Lung (tissue), 12 donors: ENCODE data around the gene PTN. TPM values are rescaled to one million over a fixed set of nuclear protein-coding genes. Genes with fewer than 3 reads are reported as not detected.

ENCODE experiments used
- ATAC-seq: fragments of 200-7000 bp; cut with Tn5 transposase; one replicate; pipeline ENCODE4 v1.9.1; 2020; ENCODE audit warnings: moderate number of reproducible peaks; ENCODE audit not compliant: insufficient read depth, low FRiP score
- DNase-seq, 3 donors: peaks; one replicate each; pipeline ENCODE4 v3.0.0-alpha.2; 2013 to 2017
- H3K27ac ChIP-seq, 2 donors: one replicate each; pipeline ENCODE4 v1.5.1; 2013; ENCODE audit warnings: mild to moderate bottlenecking in 2 of 2, moderate library complexity in 2 of 2, control low read depth in 1 of 2, inconsistent platforms in 1 of 2, low read depth in 1 of 2, low read length in 1 of 2
- H3K27me3 ChIP-seq, 3 donors: one replicate each; pipeline ENCODE4 v1.5.1; 2013; ENCODE audit warnings: low read length in 2 of 3; ENCODE audit not compliant: control insufficient read depth in 3 of 3, insufficient read depth in 3 of 3
- H3K36me3 ChIP-seq, 4 donors: one replicate each; pipeline ENCODE4 v1.5.1; 2013; ENCODE audit warnings: low read length in 4 of 4, mild to moderate bottlenecking in 1 of 4, moderate library complexity in 1 of 4; ENCODE audit not compliant: control insufficient read depth in 4 of 4, insufficient read depth in 4 of 4
- H3K4me1 ChIP-seq, 5 donors: one replicate each; pipeline ENCODE4 v1.5.1; 2013; ENCODE audit warnings: low read length in 5 of 5, mild to moderate bottlenecking in 2 of 5, moderate library complexity in 1 of 5; ENCODE audit not compliant: control insufficient read depth in 5 of 5, insufficient read depth in 5 of 5
- H3K4me3 ChIP-seq: one replicate; pipeline ENCODE4 v1.5.1; 2013; ENCODE audit warnings: mild to moderate bottlenecking, control low read depth, moderate library complexity
- H3K9ac ChIP-seq, 2 donors: one replicate each; pipeline ENCODE4 v1.5.1; 2013; ENCODE audit warnings: low read length in 2 of 2, control low read depth in 1 of 2; ENCODE audit not compliant: insufficient read depth in 1 of 2
- H3K9me3 ChIP-seq, 4 donors: one replicate each; pipeline ENCODE4 v1.5.1; 2013; ENCODE audit warnings: low read length in 3 of 4, mild to moderate bottlenecking in 1 of 4, moderate library complexity in 1 of 4; ENCODE audit not compliant: control insufficient read depth in 4 of 4, insufficient read depth in 3 of 4
- WGBS, 2 donors: extraction: QIAGEN DNeasy Blood & Tissue Kit; methylation state at CpG; one replicate each; pipeline ENCODE4 v1.1.7; 2013; 5-methylcytosine and 5-hydroxymethylcytosine counted together
- polyA plus RNA-seq, 2 donors: library from polyadenylated mRNA; stranded (reverse); fragments of 200-250 nt; gene quantifications; one replicate each; pipeline ENCODE4 v1.2.1, GENCODE V29; 2013
- total RNA-seq, 2 donors: library from RNA; depleted of rRNA in 1 of 2; stranded (reverse); fragments of >200 nt in 1 of 2; gene quantifications; one replicate each; pipeline ENCODE4 v1.2.1, GENCODE V29; 2014 to 2021
- TF ChIP-seq, protein P1 (sequence below): IDR thresholded peaks from 2 replicates; pipeline ENCODE4 v1.5.1; 2012; ENCODE audit warnings: mild to moderate bottlenecking; ENCODE audit errors: control extremely low read depth, extremely low read depth
- donor health status: control.
- donor health status: control.
- donor health status: Bipolar disorder and iron deficiency.
- donor health status: healthy.
- donor health status: DM: yes; HTN: yes; CAD: no.

Gene PTN
- total and polyA plus RNA-seq, 4 donors, result 0.77 to 43.1 (median 2.6) TPM

DNA sequence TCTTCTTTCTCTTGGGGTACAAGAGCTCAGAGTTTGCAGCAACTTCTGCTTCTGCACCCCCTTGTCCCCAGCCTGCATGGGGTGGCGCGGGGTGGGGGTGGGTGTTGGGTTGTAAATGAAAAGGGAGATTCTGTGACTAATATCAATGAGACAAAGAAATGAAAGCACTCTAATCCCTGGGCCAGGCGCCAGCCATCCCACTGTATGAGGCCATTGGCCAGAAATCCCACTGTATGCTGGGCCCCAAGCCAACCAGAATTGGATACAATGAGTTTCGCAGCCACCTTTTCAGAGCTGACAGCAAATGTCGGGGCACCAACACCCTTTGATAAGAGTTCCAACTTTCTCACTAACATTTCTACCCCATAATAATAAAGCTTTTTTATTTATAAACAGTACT is 10.9 kb upstream of the PTN start:
- ATAC-seq, result no peak
- Histone ChIP-seq H3K4me1 (peaks cover 0 to 21% (median 0%) of the 10 kb centered on the region in 5 donors), H3K9ac (no peak overlapping the region), H3K36me3 (no peaks in the 10 kb centered on the region), H3K27me3 (no peaks in the 10 kb centered on the region), H3K4me3 (no peak overlapping the region), H3K27ac (no peak overlapping the region), H3K9me3 (peaks cover 0 to 2% (median 2%) of the 10 kb centered on the region in 4 donors)
- peak; percentile 90 to 94 (median 94) for DNase-seq
- 55 to 80% methylated on average over 5 of the region's 5 CpGs for WGBS, 2 donors
- TF ChIP-seq, protein P1, sequence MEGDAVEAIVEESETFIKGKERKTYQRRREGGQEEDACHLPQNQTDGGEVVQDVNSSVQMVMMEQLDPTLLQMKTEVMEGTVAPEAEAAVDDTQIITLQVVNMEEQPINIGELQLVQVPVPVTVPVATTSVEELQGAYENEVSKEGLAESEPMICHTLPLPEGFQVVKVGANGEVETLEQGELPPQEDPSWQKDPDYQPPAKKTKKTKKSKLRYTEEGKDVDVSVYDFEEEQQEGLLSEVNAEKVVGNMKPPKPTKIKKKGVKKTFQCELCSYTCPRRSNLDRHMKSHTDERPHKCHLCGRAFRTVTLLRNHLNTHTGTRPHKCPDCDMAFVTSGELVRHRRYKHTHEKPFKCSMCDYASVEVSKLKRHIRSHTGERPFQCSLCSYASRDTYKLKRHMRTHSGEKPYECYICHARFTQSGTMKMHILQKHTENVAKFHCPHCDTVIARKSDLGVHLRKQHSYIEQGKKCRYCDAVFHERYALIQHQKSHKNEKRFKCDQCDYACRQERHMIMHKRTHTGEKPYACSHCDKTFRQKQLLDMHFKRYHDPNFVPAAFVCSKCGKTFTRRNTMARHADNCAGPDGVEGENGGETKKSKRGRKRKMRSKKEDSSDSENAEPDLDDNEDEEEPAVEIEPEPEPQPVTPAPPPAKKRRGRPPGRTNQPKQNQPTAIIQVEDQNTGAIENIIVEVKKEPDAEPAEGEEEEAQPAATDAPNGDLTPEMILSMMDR, result no peak

DNA sequence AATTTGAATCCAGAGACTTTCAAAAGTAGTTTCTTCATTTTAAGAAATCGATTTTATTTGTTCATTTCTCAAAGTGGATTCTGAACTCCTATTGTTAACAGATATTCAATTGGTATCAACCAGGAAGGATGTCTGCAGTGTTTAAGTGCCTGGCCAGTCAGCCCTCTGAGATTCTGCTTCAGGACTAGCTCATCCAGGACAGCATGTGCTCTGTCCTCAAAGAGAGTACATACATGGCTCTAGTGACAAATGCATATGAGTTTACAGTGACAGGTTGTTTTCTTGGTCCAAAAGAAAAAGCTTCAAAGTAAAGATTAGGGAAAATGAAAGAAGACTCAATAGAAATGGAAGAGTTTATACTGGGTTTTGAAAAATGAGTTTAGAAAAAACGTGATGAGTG is 8.4 kb upstream of the PTN start:
- Histone ChIP-seq H3K9me3 (peaks cover 0 to 2% (median 0%) of the 10 kb centered on the region in 4 donors), H3K27ac (no peak overlapping the region), H3K27me3 (no peaks in the 10 kb centered on the region), H3K9ac (no peak overlapping the region), H3K36me3 (no peaks in the 10 kb centered on the region), H3K4me3 (no peak overlapping the region), H3K4me1 (peaks cover 0 to 21% (median 0%) of the 10 kb centered on the region in 5 donors)
- 61 to 69% methylated on average over 2 of the region's 2 CpGs for WGBS, 2 donors
- TF ChIP-seq, protein P1, result no peak
- no peak for ATAC-seq
- DNase-seq, result no peak

DNA sequence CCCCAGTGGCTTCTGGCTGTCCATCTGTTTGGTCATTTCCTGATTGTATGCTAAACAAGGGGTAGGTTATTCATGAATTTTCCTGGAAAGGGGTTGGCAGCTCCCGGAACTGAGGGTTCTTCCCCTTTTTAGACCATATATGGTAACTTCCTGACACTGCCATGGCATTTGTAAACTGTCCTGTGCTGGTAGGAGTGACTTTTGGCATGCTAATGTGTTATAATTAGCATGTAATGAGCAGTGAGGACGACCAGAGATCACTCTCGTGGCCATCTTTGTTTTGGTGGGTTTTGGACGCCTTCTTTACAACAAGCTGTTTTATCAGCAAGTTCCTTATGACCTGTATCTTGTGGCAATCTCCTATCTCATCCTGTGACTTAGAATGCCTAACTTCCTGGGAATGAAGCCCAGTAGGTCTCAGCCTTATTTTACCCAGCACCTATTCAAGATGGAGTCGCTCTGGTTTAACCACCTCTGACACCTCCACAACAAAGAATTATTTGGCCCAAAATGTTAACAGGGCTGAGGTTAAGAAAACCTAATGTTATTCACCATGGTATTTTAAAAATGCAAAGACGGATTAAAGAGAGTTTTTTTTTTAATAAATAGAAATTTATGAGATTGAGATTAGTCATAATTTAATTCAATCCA is 2.4 kb upstream of the PTN start:
- 68 to 69% methylated on average over 6 of the region's 6 CpGs for WGBS, 2 donors
- Histone ChIP-seq H3K9ac (no peak overlapping the region), H3K4me1 (peaks cover 0 to 11% (median 0%) of the 10 kb centered on the region in 5 donors), H3K9me3 (peaks cover 0 to 2% (median 0%) of the 10 kb centered on the region in 4 donors), H3K27ac (no peak overlapping the region), H3K4me3 (no peak overlapping the region), H3K36me3 (no peaks in the 10 kb centered on the region), H3K27me3 (peaks cover 0 to 6% (median 0%) of the 10 kb centered on the region in 3 donors)
- ATAC-seq (no peak), DNase-seq (no peak)
- TF ChIP-seq, protein P1, result no peak
